Measurements from ENCODE around the gene SORBS1. TPM values are rescaled to one million over a fixed set of nuclear protein-coding genes. Genes with fewer than 3 reads are reported as not detected.
A peak's percentile ranks its signal among the peaks of the same experiment; 100 is the strongest.

Gene SORBS1
- total RNA-seq, 2 experiments from 2014 or later, result 0.13 to 0.70 TPM

GRCh38 chr10:95560278-95561176 is 644 bp downstream of the SORBS1 start:
- Mint-ChIP-seq H3K9me3 (no peaks in the 10 kb centered on the region), H3K36me3 (ENCODE audit: low read depth) (no peaks in the 10 kb centered on the region), H3K4me3 (peak overlapping the region; percentile 92), H3K27ac (peak overlapping the region; percentile 72), H3K4me1 (ENCODE audit: low read depth) (peaks cover 7% of the 10 kb centered on the region), H3K27me3 (peaks cover 10% of the 10 kb centered on the region)
- ATAC-seq, result peak; percentile 35
- POLR2A ChIA-PET, result no interaction called here
- intact Hi-C loops (cut with micrococcal nuclease), result no loop called here
- no peak for TF ChIP-seq CTCF (IDR thresholded peaks at IDR 0.05)
- CTCF ChIA-PET, result interaction anchor here (1.6 kb wide), 1 partner anchor 133 kb away, joined by 3 read pairs; the partner anchor contains the start of gene TCTN3
- peak; percentile 55 for DNase-seq

- POLR2A ChIA-PET, result no interaction called here
- Mint-ChIP-seq H3K4me3 (peak overlapping the region; percentile 92), H3K36me3 (ENCODE audit: low read depth) (no peaks in the 10 kb centered on the region), H3K4me1 (ENCODE audit: low read depth) (peaks cover 7% of the 10 kb centered on the region), H3K27me3 (peaks cover 10% of the 10 kb centered on the region), H3K27ac (no peak overlapping the region), H3K9me3 (no peaks in the 10 kb centered on the region)
- no peak for TF ChIP-seq CTCF (IDR thresholded peaks at IDR 0.05)
- DNase-seq (no peak), ATAC-seq (no peak)
- intact Hi-C loops (cut with micrococcal nuclease), result no loop called here
- CTCF ChIA-PET, result interaction anchor here (1.6 kb wide), 1 partner anchor 134 kb away, joined by 3 read pairs; the partner anchor contains the start of gene TCTN3
Observed at GRCh38 chr10:95559896-95560277, 1.3 kb downstream of the SORBS1 start.

- TF ChIP-seq CTCF (IDR thresholded peaks at IDR 0.05), result no peak
- no peaks in the 10 kb centered on the region for H3K9me3 Mint-ChIP-seq
- DNase-seq, result no peak
- H3K4me3 Mint-ChIP-seq, result peak overlapping the region; percentile 7
- H3K36me3 Mint-ChIP-seq (ENCODE audit: low read depth), result no peaks in the 10 kb centered on the region
- ATAC-seq, result no peak
- H3K27me3 Mint-ChIP-seq, result peaks cover 10% of the 10 kb centered on the region
- H3K4me1 Mint-ChIP-seq (ENCODE audit: low read depth), result peaks cover 7% of the 10 kb centered on the region
- ChIA-PET CTCF (interaction anchor here (1.6 kb wide), 1 partner anchor 134 kb away, joined by 3 read pairs; the partner anchor contains the start of gene TCTN3), POLR2A (no interaction called here)
- intact Hi-C loops (cut with micrococcal nuclease), result no loop called here
- no peak overlapping the region for H3K27ac Mint-ChIP-seq
Observed at GRCh38 chr10:95559471-95559870, 1.7 kb downstream of the SORBS1 start.

GRCh38 chr10:95558593-95559320 is 2.4 kb downstream of the SORBS1 start:
- Mint-ChIP-seq H3K4me3 (no peak overlapping the region), H3K27ac (no peak overlapping the region), H3K36me3 (ENCODE audit: low read depth) (no peaks in the 10 kb centered on the region), H3K4me1 (ENCODE audit: low read depth) (peaks cover 7% of the 10 kb centered on the region), H3K27me3 (peaks cover 10% of the 10 kb centered on the region), H3K9me3 (no peaks in the 10 kb centered on the region)
- ATAC-seq (no peak), DNase-seq (no peak)
- CTCF ChIA-PET, result no interaction called here
- POLR2A ChIA-PET, result no interaction called here
- TF ChIP-seq CTCF (IDR thresholded peaks at IDR 0.05), result no peak
- intact Hi-C loops (cut with micrococcal nuclease), result no loop called here
